Fibroblast of gingiva (primary cell): ENCODE data around the gene HAUS8.
"Not testable (repeated sequence)": the region's sequence is repeated elsewhere in the genome, so short reads cannot be mapped to it uniquely, and the experiment has no call there.

Experiments
- DNase-seq: peaks from one replicate; pipeline ENCODE4 v3.0.0-alpha.2; 2011; ENCODE audit warnings: low read depth

Gene HAUS8, protein sequence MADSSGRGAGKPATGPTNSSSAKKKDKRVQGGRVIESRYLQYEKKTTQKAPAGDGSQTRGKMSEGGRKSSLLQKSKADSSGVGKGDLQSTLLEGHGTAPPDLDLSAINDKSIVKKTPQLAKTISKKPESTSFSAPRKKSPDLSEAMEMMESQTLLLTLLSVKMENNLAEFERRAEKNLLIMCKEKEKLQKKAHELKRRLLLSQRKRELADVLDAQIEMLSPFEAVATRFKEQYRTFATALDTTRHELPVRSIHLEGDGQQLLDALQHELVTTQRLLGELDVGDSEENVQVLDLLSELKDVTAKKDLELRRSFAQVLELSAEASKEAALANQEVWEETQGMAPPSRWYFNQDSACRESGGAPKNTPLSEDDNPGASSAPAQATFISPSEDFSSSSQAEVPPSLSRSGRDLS

DNA sequence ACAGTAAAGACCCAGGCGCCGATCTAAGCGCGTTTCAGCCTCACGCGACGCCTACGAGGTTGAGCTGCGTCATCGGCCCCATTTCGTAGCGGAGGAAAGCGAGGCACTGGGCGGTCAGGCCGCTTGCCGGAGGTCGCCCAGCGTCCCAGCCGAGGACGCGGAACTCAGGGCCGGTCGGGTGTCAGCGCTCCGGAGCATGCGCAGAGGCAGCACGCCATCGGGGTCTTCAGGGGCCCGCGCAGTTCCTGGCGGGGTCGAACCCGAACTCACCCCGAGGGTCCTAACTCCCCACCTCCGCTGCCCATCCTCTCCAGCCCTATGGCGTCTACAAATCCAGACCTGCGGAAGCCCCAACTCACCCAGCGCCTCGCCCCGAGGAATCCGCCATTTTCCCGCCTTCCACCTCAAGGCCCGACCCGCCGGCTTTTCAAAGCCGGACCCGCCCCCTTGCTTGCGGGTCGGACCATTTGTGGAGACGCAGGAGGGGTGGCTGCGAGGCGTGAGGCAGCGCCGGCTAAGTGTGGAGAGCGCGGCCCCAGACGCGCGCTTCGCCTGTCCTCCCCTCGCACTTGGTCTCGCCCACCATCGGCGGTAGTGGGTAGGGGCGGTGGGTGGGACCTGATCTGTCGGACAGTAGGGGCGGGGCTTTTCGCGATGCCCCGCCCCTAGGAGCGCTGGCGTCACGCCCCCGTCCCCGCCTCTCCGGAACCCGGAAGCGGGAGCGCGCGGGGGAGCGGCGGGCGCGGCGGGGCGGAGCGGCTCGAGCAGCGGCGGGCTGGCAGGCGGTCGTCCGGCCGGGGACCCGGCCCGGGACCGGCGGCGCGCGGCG is at the start of gene HAUS8, which contains the start of gene MYO9B:
Gene HAUS8, minus strand, starts transcription at position 418 of the 829 bp plus-strand sequence. Its CDS starts 30 bp downstream, at position 388.
Gene MYO9B, plus strand, starts transcription at position 743 of the 829 bp plus-strand sequence. CDS start 25,941 bp downstream, outside the sequence.
- DNase-seq = peak; percentile 100

DNA sequence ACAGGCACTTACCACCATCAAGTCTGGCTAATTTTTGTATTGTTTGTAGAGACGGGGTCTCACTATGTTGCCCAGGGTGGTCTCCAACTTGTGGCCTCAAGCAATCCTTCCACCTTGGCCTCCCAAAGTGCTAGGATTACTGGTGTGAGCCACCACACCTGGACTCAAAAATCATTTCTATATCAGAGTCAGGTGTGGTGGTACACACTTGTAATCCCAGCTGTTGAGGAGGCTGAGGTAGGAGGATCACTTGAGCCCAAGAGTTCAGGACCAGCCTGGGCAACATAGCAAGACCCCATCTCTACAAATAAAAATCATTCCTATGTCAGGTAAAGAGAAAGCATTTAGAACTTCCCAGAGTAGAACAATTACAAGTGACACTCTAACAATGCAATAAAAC is 48.8 kb upstream of the HAUS8 start:
- no peak for DNase-seq

DNA sequence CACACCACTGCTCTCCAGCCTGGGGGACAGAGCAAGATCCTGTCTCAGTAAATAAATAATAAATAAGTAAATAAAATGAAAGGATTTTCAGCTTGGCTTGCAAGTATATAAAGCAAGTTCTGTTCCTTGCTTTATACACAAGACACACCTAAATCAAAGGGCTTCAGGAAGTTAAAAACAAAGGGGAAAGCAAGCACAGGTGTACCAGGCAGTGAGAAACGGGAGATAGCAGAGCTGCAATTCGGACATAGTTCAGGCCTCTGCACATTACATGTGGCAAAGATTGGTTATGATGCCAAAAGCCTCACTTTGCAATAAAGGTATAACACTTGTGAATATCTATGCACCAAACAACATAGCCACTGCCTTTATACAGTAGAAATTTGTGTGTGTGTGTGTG is 47.8 kb upstream of the HAUS8 start:
- DNase-seq = no peak

DNA sequence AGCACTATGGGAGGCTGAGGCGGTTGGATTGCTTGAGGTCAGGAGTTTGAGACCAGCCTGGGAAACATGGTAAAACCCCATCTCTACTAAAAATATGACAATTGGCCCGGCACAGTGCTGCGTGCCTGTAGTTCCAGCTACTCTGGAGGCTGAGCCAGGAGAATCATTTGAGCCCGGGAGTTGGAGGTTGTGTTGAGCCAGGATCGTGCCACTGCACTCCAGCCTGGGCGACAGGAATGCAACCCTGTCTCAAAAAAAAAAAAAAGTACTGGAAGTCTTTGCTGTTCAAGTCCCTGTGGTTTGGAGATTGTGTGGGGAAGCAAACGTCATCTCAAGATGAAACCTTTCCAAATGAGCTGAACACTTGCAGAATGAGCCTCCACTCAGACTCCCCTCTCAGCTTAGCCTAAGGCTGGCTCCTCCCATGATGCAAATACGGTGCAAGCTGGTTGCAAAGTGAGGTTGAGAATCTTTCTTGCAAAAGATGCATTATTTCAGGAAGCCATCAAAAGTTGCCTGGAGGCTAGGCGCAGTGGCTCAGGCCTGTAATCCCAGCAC is 46.6 kb upstream of the HAUS8 start:
- peak; percentile 79 for DNase-seq

DNA sequence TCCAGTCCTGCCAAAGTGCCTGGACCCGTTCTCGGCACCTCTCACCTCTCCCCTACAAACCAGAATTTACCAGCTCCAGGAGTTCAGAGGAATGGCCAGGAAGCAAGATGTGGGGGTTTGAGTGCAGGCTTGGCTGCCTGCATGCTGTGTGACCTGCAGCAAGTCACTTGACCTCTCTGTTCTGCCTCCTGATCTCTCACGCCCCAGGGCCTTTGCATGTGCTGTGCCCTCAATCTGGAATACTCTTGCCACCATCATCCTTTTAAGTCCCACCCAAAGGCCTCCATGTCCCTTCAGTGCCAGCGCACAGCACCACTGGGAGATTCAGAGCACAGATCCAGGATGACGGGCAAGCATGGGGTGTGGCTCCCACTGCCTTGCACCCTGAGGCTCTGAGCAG is 43.7 kb upstream of the HAUS8 start:
- no peak for DNase-seq

DNA sequence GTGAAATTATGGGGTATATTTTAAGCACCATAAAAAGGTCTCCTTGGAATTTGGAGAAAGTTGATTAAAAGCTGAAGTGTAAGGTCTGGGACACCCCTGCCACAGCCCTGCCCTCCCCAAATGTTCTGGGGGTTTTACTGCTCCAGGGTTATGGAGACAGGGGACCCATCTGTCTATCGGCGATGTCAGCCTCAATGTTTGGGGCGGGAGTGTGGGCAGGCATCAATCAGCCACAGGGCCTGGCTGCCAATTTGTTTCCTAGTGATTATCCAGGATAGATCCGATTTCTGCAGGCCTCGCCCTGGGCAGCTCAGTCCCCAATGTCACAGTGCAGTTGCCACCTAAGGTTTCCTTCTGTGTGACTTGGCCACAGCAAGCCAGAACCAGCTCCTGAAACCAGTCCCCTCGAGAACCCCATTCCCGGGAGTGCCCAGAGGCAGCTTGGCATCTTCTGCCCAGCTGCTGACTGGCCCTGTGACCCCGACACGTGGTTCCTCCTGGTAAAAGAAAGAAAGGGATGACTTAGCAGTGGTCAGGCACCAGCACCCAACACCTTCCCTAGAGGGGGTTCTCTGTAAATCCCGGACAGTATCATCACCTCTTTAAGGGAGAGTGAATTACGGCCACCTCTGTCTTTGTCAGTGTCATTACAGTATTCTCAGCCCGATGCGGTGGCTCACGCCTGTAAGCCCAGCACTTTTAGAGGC is 41.9 kb upstream of the HAUS8 start:
- peak; percentile 13 for DNase-seq

DNA sequence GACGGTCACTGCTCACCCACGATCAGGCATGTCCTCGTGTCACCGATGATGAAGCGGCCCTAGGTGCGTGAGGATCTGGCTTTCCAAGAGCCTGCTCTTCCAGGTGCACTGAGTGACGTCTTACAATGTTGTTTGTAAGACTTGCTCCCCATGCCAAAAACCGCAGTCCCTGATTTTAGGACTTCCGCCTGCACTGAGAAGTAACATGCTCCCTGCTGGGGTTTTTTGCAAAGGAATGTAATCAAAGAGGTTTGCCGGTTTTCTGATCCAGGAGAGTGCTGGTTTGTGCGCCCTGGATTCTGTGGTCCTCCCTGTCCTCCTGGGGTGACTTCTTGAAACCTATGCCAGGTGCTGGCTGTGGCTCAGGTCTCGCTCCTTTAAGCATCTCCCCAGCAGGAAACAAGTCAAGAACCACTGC is 39.2 kb upstream of the HAUS8 start:
- no peak for DNase-seq

DNA sequence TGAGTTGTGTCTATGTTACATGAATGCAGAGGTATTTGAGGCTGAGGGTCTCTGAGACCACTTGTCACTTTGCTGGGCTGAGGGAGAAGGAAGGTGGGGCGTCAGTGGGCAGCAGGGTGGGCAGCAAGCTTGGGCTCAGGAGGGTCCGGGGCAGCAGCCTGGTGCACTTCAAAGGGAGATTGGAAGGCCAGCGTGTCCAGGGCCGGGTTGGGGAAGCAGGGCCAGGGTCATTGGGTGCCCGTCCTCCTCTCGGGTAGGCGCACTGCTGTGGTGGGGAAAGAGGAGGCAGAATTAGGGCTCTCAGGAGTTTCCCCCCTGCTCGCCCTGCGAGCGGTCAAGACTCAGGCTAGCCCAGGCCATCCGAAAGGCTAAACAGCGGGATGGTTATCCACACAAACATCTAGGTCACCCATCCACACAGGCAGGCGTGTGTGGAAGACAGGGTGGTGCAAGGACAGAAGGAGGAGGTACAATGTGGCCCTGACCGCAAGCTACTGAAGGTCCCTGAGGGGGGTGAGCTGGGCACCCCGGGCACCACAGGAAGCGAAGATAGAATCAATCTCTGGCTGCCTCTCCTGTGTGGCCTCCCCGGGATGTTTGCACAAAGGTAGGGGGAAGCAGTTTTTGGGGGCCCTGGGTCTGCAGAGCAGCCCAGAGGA is 38.0 kb upstream of the HAUS8 start:
- no peak for DNase-seq

DNA sequence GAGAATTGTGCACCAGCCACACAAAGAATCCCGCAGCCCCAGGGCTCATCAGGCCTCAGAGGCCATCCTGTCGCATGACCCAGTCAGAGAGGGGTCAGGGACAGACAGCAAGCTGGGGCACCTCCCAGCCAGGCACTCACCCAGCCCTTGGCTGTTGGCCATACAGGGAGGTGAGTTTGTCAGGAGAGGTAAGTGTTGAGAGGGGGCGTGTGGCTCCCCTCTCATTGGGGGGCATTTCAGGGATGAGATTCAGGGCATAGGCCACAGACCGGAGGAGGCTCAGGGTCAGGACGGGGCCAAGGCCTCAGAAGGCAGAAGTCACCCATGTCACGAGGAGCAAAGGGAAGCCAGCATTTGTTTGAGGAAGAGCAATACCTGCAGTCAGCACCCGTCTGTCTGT is 37.4 kb upstream of the HAUS8 start:
- no peak for DNase-seq

DNA sequence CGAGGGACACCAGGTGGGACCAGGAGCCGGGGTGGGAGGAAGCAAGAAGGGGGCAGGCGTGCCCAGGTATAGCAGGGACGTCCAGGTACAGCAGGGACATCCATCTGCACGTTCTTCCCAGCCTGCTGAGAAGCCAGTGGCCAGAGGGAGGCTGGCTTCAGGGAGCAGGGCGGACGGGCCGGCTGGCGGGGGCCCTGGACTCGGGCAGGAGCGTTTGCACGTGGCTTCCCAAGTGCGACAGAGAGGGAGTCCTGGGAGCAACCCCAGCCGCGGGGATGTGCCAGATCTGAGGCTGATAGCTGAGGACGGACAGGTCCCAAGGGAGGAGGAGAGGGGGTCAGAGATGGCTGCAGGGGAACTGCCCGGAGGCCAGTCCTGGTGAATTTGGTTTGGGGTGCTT is 37.0 kb upstream of the HAUS8 start:
- no peak for DNase-seq

DNA sequence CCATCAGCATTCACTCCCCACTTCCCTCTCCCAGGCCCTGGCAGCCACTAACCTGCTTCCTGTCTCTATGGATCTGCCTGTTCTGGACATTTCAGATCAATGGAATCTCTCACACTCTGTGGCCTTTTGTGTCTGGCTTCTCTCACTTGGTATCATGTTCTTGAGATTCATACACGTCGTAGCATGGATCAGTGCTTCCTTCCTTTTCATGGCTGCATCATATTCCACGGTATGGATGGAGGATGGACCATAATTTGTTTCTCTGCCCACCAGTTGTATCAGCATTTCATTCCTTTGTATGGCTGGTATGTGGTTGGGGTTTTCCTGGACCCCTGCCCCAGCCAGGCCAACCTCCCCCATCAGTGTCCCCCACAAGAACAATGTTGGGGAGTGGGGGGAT is 36.5 kb upstream of the HAUS8 start:
- no peak for DNase-seq

DNA sequence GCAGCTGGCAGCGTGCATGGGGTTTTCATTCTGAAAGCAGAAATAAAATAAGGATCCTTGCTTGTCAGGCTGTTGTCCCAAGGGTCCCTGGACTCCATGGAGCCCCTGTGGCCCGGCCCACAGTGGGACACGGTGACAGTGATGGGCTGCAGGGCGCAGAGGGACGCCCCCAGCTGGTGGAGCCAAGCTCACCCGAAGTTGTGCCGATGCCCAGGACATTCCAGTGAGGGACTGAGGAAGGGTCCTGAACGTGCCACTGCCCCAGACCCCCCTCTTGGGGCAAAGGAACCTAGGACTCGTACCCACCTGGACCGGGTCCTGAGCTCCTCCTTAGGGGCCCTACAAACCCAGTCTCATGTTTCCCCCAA is 35.3 kb upstream of the HAUS8 start:
- no peak for DNase-seq

DNA sequence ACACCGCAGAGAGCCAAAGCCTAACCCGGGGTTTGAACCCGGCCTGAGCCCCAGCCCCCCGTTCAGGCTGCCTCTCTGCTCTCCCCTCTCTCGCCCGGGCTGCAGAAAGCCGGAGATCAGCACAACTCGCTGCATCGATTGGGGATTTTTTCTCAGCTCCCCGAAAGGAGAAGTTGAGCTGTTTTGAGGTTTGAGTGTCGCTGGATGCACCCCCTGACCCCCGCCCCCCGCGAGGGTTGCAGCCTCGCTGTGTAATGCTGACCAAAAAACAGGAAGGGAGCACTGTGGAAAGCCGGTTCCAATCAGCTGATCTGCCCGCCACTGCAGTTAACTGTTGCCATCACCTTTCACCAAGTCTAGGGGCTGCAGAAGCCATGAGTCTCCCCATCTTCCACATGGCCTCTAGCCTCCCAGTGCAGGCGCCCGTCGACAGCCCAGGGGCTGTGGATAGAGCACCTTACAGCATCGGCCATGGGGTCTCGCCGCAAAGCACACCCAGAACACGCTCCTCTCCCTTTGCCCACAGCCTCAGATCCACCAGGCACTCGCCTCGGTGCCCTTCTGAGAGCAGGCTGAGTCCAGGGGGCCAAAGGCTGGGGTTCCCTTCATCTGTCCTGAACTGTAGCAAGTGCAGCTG is 34.8 kb upstream of the HAUS8 start:
- DNase-seq = no peak

DNA sequence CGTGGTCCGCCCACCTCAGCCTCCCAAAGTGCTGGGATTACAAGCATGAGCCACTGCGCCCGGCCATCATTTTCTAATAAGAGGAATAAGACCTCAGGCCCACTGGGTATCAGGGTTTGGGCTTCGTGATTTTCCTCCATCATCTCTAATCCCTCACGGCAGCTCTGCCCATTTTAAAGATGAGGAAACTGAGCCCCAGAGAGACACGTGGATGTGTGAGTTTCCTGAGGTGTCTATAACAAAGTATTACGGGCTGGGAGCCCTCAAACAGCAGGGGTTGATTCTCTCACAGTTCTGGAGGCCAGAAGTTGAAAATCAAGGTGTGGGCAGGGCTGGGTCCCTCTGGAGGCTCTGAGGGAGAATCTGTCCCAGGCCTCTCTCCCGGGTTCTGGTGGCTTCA is 34.0 kb upstream of the HAUS8 start:
- no peak for DNase-seq

DNA sequence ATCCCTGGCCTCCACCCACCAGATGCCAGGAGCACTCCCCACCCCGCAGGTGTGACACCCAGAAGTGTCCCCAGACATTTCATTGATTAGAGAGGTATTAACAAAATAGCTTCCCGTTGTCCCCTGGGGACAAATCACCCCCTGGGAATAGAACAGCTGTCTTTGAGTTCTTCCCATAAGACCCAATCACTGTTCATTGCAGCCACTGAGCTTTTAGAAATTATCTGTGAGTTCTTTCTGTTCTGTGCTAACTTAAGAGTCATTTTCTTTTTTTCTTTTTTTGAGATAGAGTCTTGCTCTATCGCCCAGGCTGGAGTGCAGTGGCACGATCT is 33.2 kb upstream of the HAUS8 start:
- no peak for DNase-seq

DNA sequence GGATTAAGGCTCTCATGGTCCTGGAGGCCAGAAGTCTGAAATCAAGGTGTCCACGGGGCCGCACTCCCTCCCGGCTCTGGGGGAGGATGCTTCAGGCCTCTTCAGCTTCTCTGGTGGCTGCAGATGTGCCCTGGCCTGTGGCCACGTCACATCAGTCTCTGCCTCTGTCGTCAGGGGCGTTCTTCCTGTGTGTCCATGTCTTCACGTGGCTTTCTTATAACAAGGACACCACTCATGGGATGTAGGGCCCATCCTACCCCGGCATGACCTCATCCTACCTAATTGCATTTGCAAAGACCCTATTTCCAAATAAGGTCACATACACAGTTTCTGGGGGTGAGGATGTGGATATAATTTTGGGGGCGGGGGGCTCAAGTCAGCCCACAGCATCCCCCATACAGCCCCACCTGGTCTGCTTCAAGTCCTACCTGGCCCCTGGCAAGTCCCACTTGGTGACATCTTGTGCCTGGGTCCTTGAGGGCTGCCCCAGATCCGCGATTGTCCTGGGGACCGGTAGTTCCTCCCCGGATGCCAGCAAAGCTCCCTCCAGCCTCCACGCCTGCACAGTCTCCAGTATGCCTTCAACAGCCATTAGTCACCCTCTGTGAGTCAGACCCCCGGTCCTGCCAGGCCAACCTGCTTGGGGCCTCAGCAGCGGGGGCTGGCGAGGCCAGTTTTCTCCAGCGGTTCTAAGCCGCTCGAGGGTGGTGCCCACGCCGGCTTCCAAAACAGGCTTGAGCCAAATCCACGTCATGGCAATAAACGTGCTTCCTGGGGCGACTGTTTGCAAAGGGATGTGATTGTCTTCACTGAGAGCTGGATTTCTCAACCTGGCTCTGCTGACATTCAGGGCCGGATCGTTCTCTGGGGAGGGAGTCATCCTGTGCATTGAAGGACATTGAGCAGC is 32.5 kb upstream of the HAUS8 start:
- DNase-seq = peak; percentile 95

DNA sequence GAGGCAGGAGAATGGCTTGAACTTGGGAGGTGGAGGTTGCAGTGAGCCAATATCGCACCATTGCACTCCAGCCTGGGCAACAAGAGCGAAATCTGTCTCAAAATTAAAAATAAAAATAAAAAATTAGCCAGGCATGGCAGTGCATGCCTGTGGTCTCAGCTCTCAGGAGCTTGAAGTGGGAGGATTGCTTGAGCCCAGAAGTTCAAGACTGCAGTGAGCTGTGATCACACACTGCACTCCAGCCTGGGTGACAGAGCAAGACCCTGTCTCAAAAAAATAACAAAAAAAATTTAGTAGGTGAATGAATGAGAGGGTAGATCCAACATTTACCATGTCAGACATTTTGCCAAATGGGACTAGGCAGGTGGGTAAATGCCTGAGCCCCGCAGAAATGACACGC is 31.7 kb upstream of the HAUS8 start:
- not testable (repeated sequence) for DNase-seq

DNA sequence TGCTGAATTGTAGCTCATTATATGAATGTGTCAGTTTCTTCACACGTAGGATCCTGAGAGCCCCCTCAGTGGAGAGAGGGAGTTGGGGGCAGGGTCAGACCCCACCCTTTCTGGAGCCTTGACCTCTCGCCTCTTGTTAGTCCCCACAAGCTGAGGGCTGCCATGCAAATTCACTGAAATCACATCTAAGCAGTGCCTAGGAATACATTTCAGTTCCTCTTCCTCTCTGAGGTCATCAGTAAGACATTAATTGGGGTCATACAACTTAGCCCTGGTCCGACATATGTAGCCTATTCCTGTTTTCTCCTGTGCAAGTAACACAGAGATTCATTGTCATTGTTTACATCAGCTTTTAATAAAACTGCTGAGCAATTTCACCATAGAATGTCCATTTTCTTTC is 30.3 kb upstream of the HAUS8 start:
- no peak for DNase-seq

DNA sequence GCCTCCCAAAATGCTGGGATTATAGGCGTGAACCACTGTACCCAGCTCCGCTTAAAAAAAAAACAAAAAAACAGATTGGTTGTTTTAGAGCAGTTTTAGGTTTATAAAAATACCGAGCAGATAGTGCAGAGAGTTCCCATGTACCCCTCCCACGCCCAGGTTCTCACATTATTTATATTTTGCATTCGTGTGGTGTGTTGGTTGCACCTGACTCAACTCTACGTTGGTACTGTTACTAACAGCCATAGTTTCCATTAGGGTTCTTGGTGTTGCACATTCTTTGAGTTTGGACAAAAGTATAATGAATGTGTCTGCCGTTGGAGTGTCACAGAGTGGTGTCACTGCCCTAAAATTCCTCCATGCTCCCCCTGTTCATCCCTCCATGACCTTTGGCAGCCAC is 29.4 kb upstream of the HAUS8 start:
- no peak for DNase-seq

DNA sequence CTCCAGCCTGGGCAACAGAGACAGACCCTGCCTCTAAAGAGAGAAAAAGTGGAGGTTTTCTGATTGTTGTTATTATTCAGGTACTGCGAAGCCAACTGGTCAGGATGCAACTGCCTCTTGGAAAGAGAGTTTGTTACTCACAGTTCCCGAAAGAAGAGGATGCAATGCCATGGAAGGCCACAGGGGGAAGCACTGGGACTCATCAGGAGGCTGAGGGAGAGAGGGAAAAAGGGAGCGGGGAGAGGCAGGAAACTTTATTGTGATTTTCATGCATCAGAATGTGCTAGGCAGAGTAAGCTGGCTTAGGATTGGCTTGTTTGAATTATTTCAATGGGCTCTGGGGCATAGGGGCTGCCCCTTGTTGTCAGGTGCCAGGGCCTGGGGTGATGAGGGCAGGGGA is 27.9 kb upstream of the HAUS8 start:
- no peak for DNase-seq
